ENCODE results near the gene JARID2.

- TF ChIP-seq POLR2AphosphoS5 (IDR thresholded peaks at IDR 0.05; ENCODE audit: insufficient read depth in 1 of 2, low read depth in 1 of 2), result no peak
- TF ChIP-seq, protein P1, sequence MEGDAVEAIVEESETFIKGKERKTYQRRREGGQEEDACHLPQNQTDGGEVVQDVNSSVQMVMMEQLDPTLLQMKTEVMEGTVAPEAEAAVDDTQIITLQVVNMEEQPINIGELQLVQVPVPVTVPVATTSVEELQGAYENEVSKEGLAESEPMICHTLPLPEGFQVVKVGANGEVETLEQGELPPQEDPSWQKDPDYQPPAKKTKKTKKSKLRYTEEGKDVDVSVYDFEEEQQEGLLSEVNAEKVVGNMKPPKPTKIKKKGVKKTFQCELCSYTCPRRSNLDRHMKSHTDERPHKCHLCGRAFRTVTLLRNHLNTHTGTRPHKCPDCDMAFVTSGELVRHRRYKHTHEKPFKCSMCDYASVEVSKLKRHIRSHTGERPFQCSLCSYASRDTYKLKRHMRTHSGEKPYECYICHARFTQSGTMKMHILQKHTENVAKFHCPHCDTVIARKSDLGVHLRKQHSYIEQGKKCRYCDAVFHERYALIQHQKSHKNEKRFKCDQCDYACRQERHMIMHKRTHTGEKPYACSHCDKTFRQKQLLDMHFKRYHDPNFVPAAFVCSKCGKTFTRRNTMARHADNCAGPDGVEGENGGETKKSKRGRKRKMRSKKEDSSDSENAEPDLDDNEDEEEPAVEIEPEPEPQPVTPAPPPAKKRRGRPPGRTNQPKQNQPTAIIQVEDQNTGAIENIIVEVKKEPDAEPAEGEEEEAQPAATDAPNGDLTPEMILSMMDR (IDR thresholded peaks at IDR 0.05), result no peak
Measured at GRCh38 chr6:15465212-15465611, 219.3 kb downstream of the JARID2 start.
